ENCODE data around the gene NUP50.

Gene NUP50

GRCh38 chr22:45233827-45234226, 70.1 kb downstream of the NUP50 start:
- DNase-seq, result no peak

- no peak for DNase-seq
Observed at GRCh38 chr22:45235101-45235777, 71.5 kb downstream of the NUP50 start.

GRCh38 chr22:45235851-45236342, 72.2 kb downstream of the NUP50 start:
- DNase-seq, result no peak

GRCh38 chr22:45237065-45237990, 73.6 kb downstream of the NUP50 start:
- DNase-seq, result no peak

All from NCI-H1092 (cell line).